GM18508 (cell line): ENCODE results near the gene MAU2.

Source experiments
- ATAC-seq: cut with Tn5 transposase; IDR thresholded peaks from one replicate; pipeline ENCODE4 v1.9.1; 2021; ENCODE audit warnings: moderate number of reproducible peaks; ENCODE audit not compliant: insufficient read depth, unreplicated experiment

The MAU2 gene, protein sequence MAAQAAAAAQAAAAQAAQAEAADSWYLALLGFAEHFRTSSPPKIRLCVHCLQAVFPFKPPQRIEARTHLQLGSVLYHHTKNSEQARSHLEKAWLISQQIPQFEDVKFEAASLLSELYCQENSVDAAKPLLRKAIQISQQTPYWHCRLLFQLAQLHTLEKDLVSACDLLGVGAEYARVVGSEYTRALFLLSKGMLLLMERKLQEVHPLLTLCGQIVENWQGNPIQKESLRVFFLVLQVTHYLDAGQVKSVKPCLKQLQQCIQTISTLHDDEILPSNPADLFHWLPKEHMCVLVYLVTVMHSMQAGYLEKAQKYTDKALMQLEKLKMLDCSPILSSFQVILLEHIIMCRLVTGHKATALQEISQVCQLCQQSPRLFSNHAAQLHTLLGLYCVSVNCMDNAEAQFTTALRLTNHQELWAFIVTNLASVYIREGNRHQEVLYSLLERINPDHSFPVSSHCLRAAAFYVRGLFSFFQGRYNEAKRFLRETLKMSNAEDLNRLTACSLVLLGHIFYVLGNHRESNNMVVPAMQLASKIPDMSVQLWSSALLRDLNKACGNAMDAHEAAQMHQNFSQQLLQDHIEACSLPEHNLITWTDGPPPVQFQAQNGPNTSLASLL

DNA sequence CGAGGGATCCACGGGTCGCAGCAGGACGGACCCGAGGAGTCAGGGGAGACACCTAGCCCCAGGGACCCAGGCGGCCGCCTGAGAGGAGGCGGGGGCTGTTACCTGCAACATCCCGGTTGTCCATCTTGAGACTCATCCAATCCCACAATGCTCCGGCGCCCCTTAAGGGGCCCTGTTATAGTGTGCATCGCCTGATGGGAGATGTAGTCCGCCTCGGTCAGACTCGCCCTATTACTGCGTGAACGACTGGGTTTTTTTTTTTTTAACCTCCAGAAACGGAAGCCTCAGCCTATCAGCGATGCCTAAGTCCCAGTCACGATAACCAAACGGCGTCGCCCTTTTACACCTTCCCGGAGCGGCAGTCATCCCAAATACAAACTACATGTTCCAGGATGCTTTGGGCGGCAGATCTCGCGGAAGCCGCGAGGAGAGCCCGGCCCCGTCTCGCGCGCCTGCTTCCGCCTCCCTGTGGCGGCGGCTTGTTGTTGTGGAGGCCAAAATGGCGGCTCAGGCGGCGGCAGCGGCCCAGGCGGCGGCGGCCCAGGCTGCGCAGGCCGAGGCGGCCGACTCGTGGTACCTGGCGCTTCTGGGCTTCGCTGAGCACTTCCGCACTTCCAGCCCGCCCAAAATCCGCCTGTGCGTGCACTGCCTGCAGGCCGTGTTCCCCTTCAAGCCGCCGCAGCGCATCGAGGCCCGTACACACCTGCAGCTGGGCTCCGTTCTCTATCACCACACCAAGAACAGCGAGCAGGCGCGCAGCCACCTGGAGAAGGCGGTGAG is at the start of gene MAU2, which contains the start of gene SUGP1:
Gene MAU2, plus strand, starts transcription at position 469 of the 780 bp plus-strand sequence. Its CDS starts 31 bp downstream, at position 500.
Gene SUGP1, minus strand, starts transcription at position 149 of the 780 bp plus-strand sequence. Its CDS starts 13 bp downstream, at position 136.
- ATAC-seq = peak; percentile 87

DNA sequence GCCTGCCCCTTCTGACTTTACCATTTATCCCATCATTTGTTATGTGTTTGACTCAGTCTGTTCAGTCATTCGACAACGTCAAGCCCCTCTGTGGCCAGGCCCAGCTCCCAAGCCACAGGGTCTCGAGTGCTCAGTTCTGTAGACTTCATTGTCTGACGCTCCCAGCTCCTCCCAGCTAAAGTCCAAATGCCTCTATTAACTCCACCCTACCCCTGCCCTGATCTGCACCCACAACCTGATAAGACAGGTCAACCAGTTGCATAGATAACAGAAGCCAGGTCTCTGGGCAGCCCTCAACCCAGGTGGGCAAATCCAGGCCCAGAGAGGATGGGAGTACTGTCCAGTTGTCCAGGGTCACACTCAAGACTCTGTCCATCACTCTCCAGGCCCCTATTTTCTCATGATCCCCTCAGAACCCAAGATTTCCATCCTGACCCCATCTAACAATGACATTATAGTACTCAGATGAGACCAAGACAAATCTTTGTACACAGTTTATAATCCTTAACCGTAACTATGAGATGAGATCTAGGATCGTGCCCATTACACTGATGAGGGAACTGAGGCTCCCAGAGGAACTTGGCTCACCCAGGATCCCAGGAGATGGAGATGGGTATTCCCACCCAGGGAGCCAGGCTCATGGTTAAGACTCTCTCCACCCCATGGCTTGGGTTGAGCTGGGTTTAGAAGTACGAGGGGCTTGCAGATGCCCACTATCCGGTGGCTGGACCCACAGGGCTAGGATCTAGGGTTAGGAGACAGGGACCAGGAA is 48.6 kb upstream of the MAU2 start:
- ATAC-seq = no peak

DNA sequence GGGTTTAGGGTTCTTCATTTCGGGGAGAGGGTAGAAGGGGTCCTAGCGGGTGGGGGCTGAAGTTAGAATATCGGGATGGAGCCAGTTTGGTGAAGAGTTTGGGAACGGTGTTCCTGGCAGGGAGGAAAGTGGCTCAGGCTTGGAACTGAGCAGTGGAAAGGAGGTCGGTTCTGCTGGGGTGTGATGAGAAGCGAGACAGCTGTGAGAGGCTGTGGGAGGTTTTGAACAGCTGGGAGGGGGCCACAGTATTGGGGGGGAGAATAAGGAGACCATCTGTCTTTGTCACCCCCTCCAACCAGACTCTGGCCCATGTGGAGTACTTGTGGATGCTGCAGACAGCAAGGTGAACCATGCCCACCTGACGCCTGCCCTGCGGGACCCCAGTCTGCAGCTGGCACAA is 46.5 kb upstream of the MAU2 start:
- no peak for ATAC-seq

DNA sequence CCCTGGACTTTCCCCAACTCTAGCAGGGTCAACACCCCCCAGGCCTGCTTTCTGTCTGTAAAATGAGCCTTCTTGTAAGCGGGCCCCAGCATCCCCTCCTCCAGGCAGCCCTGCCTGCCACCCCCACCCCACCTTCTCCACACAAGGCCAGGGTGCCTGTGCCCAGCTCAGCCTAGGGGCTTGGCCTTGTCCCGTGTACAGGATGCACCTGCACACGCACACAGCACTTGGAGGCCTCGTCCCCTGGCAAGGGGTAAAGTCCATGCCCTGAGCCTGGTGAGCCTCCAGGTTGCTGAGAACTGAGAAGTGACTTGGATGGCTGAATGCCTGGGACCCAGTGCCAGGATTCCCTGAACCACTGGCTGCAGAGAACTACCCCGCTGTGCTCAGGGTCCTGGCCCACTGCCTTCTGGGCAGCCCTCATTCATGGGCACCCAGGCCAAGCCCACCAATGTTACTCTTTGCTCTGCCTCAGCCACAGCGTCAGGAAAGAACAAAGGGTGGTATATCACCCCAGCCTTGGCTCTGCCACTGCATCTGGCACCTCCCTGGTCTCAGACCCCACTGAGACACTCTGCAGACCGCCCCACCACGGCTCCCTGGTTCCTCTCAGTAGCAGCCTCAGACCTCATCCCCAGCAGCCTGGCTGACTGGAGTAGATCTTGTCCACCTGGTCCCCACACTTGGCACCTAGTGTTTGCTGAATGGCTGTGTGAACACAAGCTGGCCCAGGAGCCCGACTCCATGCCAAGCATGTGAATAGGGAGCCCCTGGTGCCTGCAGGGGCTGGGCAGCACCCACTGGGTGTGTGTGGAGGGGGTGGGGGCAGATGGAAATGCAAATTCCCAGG is 45.7 kb upstream of the MAU2 start:
- no peak for ATAC-seq

DNA sequence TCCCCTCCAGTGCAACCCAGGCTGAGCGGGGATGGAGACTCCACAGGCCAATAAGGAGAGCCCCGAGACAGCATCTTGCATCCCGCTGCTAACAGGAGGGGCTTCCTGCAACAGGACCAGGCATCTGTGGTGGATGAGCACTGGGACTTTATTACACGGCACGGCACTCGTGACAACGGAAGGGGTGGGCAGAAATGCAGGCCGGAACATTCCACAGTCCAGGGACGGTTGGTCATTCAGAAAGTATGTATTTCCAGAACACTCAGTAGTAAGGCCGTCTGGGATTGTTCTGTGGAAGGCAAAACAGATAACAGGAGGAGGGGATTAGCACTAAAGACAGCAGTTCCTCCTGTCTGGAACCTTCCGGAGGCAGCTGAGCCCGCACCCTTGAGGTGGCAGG is 44.2 kb upstream of the MAU2 start:
- no peak for ATAC-seq

DNA sequence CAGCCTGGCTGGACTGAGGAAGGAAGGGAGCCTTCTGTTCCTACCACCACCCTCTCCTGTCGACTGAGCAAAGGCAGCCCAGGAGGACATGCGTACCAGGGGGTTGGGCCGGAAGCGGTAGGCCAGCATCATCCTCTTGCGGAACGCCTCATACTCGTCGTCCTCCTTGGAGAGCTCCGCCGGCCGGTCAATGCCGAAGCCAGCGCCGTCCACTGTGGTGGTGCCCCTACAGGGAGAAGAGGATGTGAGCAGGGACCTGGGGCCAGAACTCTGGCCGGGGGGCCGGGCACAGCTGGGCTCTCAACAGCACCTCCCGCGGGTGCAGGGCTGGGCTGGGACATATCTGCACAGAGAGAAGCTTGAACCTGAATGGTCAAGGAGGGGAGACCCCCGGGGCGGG is 43.8 kb upstream of the MAU2 start:
- no peak for ATAC-seq

DNA sequence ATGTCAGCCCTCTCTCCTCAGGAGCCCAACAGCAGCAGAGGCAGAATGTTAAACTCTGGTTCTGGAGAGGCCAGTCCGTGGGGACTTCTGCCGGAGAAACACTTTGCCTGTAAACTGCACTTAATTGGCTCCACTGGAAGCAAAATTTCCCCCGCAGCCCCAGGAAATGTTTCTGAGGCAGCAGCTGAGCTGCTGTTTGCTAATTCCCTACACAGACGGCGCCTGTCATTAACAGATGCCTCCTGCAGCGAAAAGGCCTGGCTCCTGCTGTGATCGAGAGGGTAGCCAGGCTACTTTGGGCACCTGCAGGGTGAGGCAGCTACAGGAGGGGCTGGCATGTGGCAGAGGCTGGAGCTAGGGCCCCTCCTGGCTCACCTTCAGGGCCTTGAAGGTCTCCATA is 42.3 kb upstream of the MAU2 start:
- no peak for ATAC-seq

DNA sequence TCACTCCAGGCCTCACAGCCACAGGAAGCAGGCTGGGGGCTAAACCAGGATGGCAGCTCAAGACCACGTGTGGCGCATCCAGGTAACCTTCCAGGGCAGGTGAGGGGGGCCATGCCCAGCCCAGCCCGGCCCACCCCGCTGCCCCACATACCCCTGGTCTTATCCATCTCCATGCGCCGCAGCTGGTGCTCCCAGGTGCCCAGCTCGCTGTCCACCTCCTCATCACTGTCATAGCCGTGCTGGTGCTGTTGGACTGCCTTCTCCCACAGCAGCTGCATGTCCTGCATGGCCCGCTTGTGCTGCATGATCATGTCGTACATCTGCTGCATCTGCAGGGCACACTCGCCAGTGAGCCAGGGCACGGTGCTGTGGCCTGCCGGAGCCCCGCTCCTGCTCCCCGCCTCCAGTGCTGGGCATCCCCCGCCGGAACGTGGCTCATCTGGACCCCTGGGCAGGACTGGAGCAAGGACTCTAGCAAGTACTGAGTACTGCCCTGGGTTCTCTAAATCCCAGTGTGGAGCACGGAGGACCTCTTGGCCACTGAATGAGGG is 41.5 kb upstream of the MAU2 start:
- ATAC-seq = no peak

DNA sequence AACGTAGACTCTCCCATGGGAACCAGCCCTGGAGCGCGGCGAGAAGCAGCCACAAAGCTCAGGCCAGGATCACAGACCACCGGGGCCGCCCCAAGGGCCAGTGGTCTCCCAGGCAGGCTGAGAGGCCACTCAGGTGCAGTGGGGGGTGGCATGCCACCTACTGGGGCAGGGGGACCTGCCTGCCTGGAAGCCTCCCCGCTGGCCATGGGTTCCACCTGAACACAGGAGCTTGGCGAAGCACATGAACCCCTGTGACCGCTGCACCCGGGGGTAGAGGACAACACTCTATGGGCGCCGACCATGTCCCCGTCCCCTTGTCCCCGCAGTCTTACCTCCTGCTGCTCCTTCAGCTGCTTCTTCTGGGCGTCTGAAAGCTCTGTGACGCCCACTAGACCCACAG is 40.8 kb upstream of the MAU2 start:
- no peak for ATAC-seq

DNA sequence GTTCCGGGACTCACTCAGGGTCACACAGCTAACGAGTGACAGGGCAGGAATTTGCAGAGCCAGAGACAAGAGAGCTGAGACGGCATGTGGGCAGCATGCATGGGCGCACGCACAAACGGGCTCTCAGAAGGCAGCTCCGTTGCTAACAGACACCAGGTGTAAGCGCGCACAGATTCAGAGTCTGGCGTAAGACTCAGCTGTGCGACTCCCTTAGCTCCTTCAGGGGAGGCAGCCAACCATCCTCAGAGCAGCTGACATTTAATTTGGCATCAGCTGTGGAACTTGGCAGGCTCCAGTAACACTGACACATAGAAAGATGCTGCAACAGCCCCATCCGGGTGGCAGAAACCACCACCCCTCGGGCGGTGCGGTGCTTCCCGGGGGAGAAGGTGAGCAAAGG is 40.1 kb upstream of the MAU2 start:
- no peak for ATAC-seq

DNA sequence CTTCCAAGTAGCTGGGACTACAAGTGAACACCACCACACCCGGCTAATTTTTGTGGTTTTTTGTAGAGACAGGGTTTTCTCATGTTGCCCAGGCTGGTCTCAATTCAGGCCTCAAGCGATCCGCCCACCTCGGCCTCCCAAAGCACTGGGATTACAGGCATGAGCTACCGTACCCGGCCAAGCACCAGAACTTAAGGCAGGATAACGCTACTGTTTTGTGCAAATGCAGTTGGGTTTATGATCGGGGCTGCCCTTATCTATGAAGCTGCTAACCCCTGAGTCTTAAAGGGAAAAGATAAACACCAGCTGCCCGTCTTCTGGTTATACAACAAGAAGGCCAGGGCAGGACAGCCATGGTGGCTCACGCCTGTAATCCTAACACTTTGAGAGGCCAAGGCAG is 34.9 kb upstream of the MAU2 start:
- no peak for ATAC-seq

DNA sequence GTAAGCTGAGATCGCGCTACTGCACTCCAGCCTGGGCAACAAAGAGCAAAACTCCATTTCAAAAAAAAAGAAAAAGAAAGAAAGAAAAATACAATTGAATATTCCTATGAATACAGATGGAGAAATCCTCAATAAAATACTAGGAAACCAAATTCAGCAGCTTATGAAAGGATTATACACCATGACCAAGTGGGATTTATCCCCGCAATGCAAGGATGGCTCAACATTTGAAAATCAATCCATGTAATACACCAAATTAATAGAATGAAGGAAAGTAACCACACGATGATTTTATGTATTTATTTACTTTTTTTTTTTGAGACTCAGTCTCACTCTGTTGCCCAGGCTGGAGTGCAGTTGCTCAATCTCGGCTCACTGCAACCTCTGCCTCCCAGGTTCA is 28.0 kb upstream of the MAU2 start:
- no peak for ATAC-seq

DNA sequence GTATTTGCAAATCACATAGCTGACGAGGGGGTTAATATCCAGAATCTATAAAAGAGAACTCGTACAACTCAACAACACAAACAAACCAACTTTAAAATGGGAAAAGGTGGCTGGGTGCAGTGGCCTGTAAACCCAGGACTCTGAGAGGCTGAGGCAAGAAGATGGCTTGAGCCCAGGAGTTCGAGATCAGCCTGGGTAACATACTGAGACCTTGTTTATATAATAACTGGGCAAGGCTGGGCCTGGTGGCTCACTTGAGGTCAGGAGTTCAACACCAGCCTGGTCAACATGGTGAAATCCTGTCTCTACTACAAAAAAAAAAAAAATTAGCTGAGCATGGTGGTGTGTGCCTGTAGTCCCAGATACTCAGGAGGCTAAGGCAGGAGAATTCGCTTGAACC is 25.7 kb upstream of the MAU2 start:
- no peak for ATAC-seq

DNA sequence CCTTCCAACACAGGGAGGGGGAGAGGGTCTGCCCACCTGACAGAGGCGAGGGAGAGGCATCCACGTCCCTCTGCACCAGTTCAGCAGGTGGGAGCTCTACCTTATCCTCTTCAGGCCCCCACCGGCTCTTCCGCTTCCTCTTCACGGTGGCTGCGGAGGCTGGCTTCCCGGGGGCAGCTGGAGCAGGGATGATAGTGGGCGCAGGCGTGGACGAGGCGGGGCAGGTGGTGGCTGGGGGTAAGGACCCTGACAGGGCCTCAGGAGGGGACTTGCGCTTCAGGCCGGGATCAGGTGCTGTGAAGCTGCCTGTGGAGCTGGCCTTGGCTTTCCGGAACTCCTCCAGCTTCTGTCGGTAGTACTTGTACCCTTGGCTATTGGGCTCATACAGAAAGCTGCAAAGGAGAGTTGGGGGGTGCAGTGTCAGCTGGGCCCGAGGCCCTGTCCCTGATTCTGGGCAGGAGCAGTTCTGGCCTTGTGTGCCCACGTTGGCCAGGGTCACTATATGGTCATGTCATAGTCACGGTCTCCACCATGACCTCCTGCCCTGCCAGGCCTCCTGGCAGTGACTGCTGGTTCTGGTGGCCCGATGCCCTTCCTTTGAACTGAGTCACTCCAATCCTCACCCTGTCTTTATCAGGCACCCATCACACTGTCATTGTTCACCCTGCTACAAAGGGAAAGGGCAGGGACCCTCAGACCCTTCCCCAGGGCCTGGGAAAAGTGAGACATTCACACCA is 23.5 kb upstream of the MAU2 start:
- no peak for ATAC-seq

DNA sequence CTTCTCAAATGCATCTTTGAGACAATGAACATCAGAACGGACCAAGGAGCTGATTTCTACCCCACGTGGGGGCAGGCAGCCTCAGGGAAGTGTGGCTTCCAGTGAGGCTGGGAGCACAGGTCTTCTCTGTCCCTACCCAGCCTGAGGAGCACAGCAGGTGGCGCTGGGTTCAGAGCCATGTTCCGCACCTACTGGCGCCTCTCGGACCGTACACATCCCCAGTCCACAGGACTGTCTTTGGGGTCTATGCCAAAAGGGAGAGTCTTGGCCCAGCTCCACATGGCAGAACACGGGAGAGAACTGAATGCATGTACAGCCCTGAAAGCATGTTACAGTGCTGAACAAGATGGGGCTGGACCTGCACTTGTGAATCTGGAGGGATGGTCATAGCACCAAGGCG is 22.9 kb upstream of the MAU2 start:
- no peak for ATAC-seq

DNA sequence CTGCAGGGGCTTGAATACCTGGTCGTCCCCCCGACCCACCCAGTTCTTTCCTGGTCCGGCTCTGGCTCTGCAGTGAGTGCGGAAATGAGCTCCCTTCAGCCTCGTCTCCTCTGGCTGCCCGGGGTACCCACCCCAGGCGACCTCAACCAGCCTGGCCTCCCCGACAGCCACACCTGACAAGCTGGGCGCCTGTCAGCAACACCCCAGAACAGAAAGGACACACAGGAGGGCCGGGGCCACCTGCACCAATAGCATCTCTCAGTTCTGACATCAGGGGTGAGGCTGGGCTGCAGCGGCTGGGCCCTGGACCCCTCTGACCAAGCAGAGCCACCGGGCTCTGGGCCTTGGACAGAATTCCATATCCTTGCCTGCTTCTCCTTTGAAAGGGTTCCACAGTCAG is 20.0 kb upstream of the MAU2 start:
- no peak for ATAC-seq

DNA sequence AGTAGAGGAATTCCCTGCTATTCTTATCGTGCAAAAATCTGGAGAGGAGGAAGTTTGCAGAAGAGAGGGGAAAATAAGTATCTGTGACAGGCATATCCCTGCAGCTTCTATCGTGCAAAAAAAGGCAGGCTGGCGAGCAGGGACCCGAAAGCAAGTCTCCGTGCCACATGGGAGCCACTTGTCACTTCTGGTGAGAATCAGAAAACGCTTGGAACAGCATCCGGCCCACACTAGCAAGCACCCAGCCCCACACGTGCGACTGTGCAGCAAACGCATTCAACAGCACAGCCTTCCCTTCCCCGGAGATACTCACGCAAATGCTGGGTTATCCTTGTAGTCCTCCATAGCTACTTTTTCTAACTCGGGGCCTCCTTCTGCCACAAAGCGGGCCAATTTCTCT is 17.2 kb upstream of the MAU2 start:
- no peak for ATAC-seq

DNA sequence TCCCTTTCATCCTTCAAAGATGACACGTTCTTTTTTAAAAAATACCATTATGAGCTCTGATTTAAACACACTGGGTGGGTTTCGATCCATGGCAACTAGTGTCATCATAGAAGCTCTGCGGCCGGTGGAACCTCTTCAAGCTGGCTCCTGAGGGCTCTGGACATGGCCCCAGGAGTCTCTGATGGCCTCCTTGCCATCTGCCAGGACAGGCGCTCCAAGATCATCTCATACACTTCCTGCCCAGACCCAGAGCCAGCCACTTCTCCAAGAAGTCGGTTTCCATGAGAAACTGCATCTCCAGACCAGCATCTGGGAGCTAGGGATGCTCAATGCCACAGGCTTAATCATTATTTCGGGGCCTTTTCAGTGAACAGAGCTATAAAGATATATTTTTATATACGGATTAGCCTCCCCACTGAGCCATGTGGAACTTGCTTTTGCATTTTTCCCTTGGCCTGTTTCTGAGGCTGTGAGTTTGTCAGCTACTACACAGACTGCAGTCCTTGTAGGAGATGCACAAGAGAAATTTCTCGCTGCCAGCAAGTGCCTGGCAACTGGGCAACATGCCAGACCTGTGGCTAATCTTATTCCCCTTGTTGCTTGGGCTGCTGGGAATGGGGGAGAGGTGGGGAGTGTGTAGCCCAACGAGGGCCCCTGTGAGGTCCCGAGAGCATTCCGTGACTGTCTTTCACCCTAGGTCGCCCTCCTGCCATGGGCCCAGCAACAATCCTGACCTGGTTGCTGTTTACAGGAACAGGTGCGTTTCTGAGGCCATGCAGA is 16.3 kb upstream of the MAU2 start:
- no peak for ATAC-seq
